Smooth muscle cell (in vitro differentiated cells): ENCODE measurements around the gene TLX1. TPM values are rescaled to one million over a fixed set of nuclear protein-coding genes. Genes with fewer than 3 reads are reported as not detected.

Experiments used
- DNase-seq: peaks from one replicate; lab custom pipeline; 2025; ENCODE audit not compliant: unreplicated experiment; lab: John Stamatoyannopoulos, UW
- H2AFZ ChIP-seq: fragments of 200-600 bp; sonication (generic); 2 replicates; pipeline ENCODE4 v1.6.0; 2016; ENCODE audit warnings: antibody characterized with exemption, low read depth, mild to moderate bottlenecking
- H3F3A ChIP-seq: fragments of 200-600 bp; sonication (generic); 2 replicates; pipeline ENCODE4 v1.6.0; 2017; ENCODE audit warnings: antibody characterized with exemption, low read depth
- H3K27ac ChIP-seq: fragments of 200-600 bp; sonication (generic); 2 replicates; pipeline ENCODE4 v1.5.1; 2016; ENCODE audit warnings: low read depth, mild to moderate bottlenecking
- H3K27me3 ChIP-seq: fragments of 200-600 bp; sonication (generic); 2 replicates; pipeline ENCODE4 v1.6.1; 2016; ENCODE audit warnings: low read depth, mild to moderate bottlenecking
- H3K36me3 ChIP-seq: fragments of 200-600 bp; sonication (generic); 2 replicates; pipeline ENCODE4 v1.5.1; 2016; ENCODE audit warnings: low read depth
- H3K4me1 ChIP-seq: fragments of 200-600 bp; sonication (generic); 2 replicates; pipeline ENCODE4 v1.5.1; 2016; ENCODE audit warnings: low read depth
- H3K4me2 ChIP-seq: fragments of 200-600 bp; sonication (generic); 2 replicates; pipeline ENCODE4 v1.6.0; 2016; ENCODE audit warnings: mild to moderate bottlenecking
- H3K4me3 ChIP-seq: fragments of 200-600 bp; sonication (generic); 2 replicates; pipeline ENCODE4 v1.5.1; 2016; ENCODE audit warnings: mild to moderate bottlenecking
- H3K79me2 ChIP-seq: fragments of 200-600 bp; sonication (generic); 2 replicates; pipeline ENCODE4 v1.6.0; 2016; ENCODE audit warnings: low read depth, mild to moderate bottlenecking
- H3K9ac ChIP-seq: fragments of 200-600 bp; sonication (generic); 2 replicates; pipeline ENCODE4 v1.6.0; 2016; ENCODE audit warnings: low read depth
- H3K9me3 ChIP-seq: fragments of 200-600 bp; sonication (generic); replicated peaks from 2 replicates; pipeline ENCODE4 v1.5.1; 2016; ENCODE audit warnings: low read depth
- H4K20me1 ChIP-seq: fragments of 200-600 bp; sonication (generic); 2 replicates; pipeline ENCODE4 v1.6.0; 2016; ENCODE audit warnings: low read depth
- WGBS: methylation state at CpG from one replicate; pipeline ENCODE4 v1.1.7; 2016; ENCODE audit warnings: low lambda C conversion rate; 5-methylcytosine and 5-hydroxymethylcytosine counted together
- polyA plus RNA-seq: library from polyadenylated mRNA; unstranded; fragments of >200 nt; fragmentation: Nextera tagmentation; extraction: Ambion mirVana; gene quantifications from 2 replicates; pipeline ENCODE4 v1.2.1, GENCODE V29; 2016
- total RNA-seq: library from RNA; depleted of rRNA; stranded (reverse); fragments of >200 nt; gene quantifications from 2 replicates; pipeline ENCODE4 v1.2.3, GENCODE V29; 2014
- TF ChIP-seq, protein P1 (sequence below): fragments of 200-600 bp; sonication (generic); IDR thresholded peaks from 2 replicates; pipeline ENCODE4 v1.5.1; 2017; ENCODE audit warnings: borderline replicate concordance, mild to moderate bottlenecking, antibody characterized with exemption; ENCODE audit not compliant: insufficient read depth, poor library complexity, severe bottlenecking

The TLX1 gene
- total and polyA plus RNA-seq, 2 experiments from 2014 or later, result not detected

DNA sequence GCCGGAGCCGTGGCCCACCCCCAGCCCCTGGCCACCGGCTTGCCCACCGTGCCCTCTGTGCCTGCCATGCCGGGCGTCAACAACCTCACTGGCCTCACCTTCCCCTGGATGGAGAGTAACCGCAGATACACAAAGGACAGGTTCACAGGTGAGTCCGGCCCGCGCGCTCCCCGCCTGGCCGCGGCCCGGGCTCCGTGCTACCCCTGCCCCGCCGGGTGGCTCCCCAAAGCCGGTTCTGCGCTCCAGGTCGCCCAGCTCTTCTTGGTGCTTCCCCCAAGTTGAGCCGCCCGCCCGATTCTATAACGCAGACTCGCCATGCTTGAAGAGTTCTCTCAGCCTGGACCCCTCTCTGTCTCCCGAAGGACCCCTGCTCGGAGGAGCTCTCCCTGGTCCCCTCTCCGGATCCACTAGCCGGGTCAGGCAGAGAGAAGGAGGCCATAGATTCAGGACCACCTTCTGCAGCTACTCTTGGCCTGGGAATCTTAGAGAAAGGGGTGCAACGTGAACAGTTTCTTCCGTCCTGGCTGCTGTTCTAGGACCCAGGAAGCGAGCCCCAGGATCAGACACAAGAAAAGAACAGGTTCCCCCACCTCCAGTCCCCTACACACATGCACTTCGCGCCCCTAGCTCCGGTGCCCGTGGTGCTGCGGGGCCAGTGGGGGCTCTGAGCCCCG, 999 bp downstream of the TLX1 start:
- Histone ChIP-seq H3K9ac (no peak overlapping the region), H3K4me3 (no peak overlapping the region), H3K36me3 (no peaks in the 10 kb centered on the region), H3K4me1 (no peaks in the 10 kb centered on the region), H3K27me3 (peaks cover 100% of the 10 kb centered on the region), H3K4me2 (peak overlapping the region; percentile 82), H4K20me1 (no peaks in the 10 kb centered on the region), H3F3A (no peaks in the 10 kb centered on the region), H3K27ac (no peak overlapping the region), H3K9me3 (no peaks in the 10 kb centered on the region), H3K79me2 (no peaks in the 10 kb centered on the region), H2AFZ (no peak overlapping the region)
- TF ChIP-seq, protein P1, sequence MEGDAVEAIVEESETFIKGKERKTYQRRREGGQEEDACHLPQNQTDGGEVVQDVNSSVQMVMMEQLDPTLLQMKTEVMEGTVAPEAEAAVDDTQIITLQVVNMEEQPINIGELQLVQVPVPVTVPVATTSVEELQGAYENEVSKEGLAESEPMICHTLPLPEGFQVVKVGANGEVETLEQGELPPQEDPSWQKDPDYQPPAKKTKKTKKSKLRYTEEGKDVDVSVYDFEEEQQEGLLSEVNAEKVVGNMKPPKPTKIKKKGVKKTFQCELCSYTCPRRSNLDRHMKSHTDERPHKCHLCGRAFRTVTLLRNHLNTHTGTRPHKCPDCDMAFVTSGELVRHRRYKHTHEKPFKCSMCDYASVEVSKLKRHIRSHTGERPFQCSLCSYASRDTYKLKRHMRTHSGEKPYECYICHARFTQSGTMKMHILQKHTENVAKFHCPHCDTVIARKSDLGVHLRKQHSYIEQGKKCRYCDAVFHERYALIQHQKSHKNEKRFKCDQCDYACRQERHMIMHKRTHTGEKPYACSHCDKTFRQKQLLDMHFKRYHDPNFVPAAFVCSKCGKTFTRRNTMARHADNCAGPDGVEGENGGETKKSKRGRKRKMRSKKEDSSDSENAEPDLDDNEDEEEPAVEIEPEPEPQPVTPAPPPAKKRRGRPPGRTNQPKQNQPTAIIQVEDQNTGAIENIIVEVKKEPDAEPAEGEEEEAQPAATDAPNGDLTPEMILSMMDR, result no peak
- DNase-seq, result no peak
- WGBS, result 11% methylated on average over 39 of the region's 39 CpGs

DNA sequence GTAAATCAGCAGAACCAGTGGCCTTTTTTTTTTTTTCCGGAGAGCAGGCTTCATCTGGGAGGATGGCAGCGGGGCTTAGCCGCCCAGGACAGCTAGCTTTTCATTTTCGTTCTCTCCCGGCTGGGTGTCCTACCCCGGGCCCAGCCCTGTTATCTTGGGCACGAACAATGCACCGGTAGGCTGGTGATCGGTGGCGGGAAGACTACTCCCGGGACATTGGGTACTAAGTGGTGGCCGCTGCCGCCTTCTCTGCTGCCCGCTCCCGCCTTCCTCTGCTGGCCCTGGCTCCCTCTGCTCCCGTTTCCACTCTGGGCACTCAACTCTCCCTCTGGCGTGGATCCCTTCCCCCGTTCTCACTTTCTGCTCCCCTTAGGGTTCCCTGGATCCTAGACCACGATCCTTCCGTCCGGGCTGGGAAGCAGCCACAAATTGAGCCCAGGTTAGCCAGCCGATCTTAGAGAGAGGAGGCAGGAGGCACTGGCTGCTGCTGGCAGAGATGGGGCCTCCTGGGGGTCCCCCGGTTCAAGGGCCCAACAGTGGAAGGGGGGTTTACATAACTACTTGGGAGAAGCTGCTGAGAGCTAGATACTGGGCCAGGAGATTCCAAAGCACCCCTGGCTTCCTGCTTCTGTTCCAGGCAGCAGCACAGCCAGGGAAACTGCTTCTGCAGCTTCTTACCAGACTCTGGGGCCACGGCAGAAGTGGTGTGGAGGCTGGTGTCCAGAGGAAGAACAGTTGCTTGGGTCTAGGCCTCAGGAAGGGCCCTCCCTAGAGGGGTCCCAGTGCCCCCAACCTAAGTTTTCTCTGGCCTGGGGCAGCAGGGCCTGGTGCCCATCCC, 1.8 kb downstream of the TLX1 start:
- Histone ChIP-seq H3K4me2 (no peak overlapping the region), H3K4me3 (no peak overlapping the region), H3K36me3 (no peaks in the 10 kb centered on the region), H3K9me3 (no peaks in the 10 kb centered on the region), H3K27ac (no peak overlapping the region), H3K9ac (no peak overlapping the region), H2AFZ (no peak overlapping the region), H3K4me1 (no peaks in the 10 kb centered on the region), H3K27me3 (peaks cover 100% of the 10 kb centered on the region), H3K79me2 (no peaks in the 10 kb centered on the region), H4K20me1 (no peaks in the 10 kb centered on the region), H3F3A (no peaks in the 10 kb centered on the region)
- 22% methylated on average over 24 of the region's 24 CpGs for WGBS
- TF ChIP-seq, protein P1, result no peak
- no peak for DNase-seq

DNA sequence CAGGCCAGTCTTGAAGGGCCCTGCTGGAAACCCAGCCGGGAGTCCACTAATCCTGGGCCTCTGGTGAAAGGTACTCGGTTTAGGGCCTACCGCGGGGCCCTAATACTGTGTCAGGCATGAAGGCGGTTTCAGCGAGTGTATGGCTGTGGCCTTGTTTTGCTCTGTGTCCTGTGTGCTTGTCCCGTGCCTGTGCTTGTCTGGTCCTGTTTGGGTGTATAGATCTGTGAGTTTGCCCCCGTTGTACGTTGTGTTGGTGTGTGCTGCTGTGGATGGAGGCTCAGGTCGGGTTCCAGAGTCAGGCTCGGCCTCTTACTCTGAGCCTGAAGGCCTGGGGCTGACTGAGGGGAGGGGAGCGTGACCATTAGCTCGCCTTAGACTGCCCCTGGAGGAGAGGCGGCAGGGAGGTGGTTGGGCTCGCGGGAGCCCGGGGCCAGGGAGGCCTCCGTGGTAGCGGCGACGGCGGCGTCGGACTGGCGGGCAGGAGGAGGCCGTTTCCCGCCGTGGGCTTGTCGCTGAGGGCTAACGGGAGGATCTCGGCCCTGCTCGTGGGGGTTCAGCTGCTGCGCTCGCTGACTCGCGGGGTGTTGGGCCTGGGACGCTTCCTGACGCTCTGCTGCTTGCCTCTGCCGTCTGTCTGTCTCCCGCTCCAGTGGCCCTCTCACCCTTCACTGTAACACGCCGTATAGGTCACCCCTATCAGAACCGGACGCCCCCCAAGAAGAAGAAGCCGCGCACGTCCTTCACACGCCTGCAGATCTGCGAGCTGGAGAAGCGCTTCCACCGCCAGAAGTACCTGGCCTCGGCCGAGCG, 2.6 kb downstream of the TLX1 start:
- 14% methylated on average over 45 of the region's 54 CpGs for WGBS
- Histone ChIP-seq H3K4me2 (peak overlapping the region; percentile 78), H2AFZ (no peak overlapping the region)

More for the DNA sequence above, 2.6 kb downstream of the TLX1 start:
- Histone ChIP-seq H3K36me3 (no peaks in the 10 kb centered on the region), H3K79me2 (no peaks in the 10 kb centered on the region), H4K20me1 (no peaks in the 10 kb centered on the region), H3K27ac (no peak overlapping the region), H3K27me3 (peaks cover 100% of the 10 kb centered on the region), H3K9ac (no peak overlapping the region), H3K4me3 (no peak overlapping the region), H3K4me1 (no peaks in the 10 kb centered on the region), H3K9me3 (no peaks in the 10 kb centered on the region), H3F3A (no peaks in the 10 kb centered on the region)
- DNase-seq, result no peak
- TF ChIP-seq, protein P1, result no peak
